Mucosa of rectum (tissue), 2 donors: ENCODE data around the gene CHMP1A.
"Not testable (repeated sequence)": the region's sequence is repeated elsewhere in the genome, so short reads cannot be mapped to it uniquely, and the experiment has no call there.

Source experiments
- H3K27ac ChIP-seq, 2 donors: one replicate each; pipeline ENCODE4 v1.7.0; 2013; ENCODE audit warnings: inconsistent platforms in 2 of 2, low read depth in 2 of 2, low read length in 2 of 2
- H3K27me3 ChIP-seq, 2 donors: one replicate each; pipeline ENCODE4 v1.7.0; 2013; ENCODE audit warnings: low read length in 2 of 2; ENCODE audit not compliant: control insufficient read depth in 2 of 2, insufficient read depth in 2 of 2
- H3K36me3 ChIP-seq, 2 donors: one replicate each; pipeline ENCODE4 v1.7.0; 2013; ENCODE audit warnings: low read length in 2 of 2; ENCODE audit not compliant: control insufficient read depth in 2 of 2, insufficient read depth in 2 of 2
- H3K4me1 ChIP-seq, 2 donors: one replicate each; pipeline ENCODE4 v1.7.0; 2013; ENCODE audit warnings: low read length in 2 of 2, mild to moderate bottlenecking in 1 of 2; ENCODE audit not compliant: control insufficient read depth in 2 of 2, insufficient read depth in 2 of 2
- H3K4me3 ChIP-seq, 2 donors: one replicate each; pipeline ENCODE4 v1.7.0; 2013; ENCODE audit warnings: low read length in 2 of 2
- H3K9ac ChIP-seq, 2 donors: one replicate each; pipeline ENCODE4 v1.7.0; 2013; ENCODE audit warnings: low read length in 2 of 2, low read depth in 1 of 2, mild to moderate bottlenecking in 1 of 2
- H3K9me3 ChIP-seq, 2 donors: one replicate each; pipeline ENCODE4 v1.7.0; 2013; ENCODE audit warnings: low read length in 2 of 2; ENCODE audit not compliant: control insufficient read depth in 2 of 2
- donor health status: healthy.
- donor health status: Normal muscosa, but diverticular disease.

The CHMP1A gene

DNA sequence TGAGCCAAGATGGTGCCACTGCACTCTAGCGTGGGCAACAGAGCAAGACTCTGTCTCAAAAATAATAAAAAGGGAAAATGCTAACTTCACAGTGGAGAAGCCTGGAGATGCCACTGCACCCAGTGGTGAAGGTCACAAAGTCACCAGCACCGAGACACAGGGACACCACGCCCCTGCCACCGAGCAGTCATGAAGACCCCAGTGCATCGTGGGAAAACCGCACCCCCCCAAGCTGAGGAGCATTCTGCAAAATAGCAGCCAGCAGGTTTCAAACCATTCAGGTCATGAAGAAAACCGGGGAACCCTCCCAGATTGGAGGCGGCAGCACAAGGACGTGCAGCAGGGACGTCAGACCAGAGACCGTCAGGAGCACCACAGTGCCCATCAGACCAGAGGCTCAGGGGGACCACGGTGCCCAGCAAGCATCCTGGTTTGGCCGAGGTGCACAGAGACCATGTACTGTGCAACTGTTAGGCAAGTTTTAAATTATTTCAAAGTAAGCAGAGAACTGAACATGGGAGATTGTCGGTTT is 13.7 kb downstream of the CHMP1A start:
- no peaks in the 10 kb centered on the region for H3K4me1 ChIP-seq

DNA sequence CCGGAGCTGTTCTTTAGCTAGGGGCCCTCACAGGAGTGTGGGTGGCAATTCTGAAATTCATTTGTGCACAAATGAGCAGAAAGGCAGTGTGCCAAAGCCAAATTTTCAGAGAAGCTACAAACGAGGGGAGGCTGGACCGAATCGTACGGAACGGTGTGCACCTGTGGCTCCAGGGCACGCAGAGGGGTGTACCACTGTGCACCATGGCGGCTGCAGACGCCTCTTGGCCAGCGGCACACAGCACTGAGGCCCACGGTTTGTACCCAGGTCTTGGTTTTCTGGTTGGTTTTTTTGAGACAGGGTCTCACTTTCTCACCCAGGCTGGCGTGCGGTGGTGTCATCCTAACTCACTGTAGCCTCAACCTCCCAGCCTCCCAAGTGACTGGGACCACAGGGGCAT is 14.9 kb downstream of the CHMP1A start:
- Histone ChIP-seq H3K27me3 (peaks cover 2 to 4% of the 10 kb centered on the region in 2 donors), H3K4me1 (no peaks in the 10 kb centered on the region), H3K4me3 (no peak overlapping the region), H3K36me3 (peaks cover 20 to 23% of the 10 kb centered on the region in 2 donors), H3K27ac (no peak overlapping the region), H3K9ac (no peak overlapping the region), H3K9me3 (no peaks in the 10 kb centered on the region)

More for the DNA sequence above, 13.7 kb downstream of the CHMP1A start:
- H3K9me3 ChIP-seq: no peaks in the 10 kb centered on the region
- H3K4me3 ChIP-seq: no peak overlapping the region
- H3K27me3 ChIP-seq: peaks cover 0 to 2% of the 10 kb centered on the region in 2 donors
- no peak overlapping the region for H3K9ac ChIP-seq
- H3K36me3 ChIP-seq: peaks cover 20 to 26% of the 10 kb centered on the region in 2 donors
- H3K27ac ChIP-seq: no peak overlapping the region

DNA sequence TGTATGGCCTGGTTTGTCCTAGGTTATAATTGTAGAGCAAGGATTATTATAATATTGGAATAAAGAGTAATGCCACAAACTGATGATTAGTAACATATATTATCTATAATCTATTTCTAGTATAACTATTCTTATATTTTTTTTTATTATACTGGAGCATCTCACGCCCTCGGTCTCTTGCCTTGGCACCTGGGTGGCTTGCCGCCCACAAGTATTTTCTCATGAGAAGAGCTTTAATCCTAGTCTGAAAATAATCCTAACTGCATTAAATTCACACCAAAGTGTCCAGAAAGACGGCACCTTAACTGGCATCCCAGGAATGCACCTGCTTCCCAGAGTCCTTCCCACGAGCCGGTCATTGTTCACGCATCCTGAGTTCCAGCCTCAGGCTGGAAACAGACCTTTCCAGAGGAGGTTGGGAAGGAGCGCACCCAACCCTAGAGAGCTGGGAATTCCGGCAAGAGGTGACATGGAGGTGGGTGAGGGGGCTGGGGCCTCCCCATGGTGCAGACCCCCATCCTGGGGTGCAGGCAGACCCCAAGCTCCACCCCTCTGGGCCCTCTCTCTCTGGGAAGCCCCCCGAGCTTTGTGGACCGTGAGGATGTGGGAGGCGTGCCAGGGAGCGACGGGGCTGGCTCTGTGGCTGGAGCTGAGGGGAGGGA is 15.9 kb downstream of the CHMP1A start:
- H3K9ac ChIP-seq: no peak overlapping the region
- no peak overlapping the region for H3K4me3 ChIP-seq
- H3K4me1 ChIP-seq: no peaks in the 10 kb centered on the region
- no peak overlapping the region for H3K27ac ChIP-seq
- H3K9me3 ChIP-seq: no peaks in the 10 kb centered on the region
- peaks cover 15 to 17% of the 10 kb centered on the region in 2 donors for H3K36me3 ChIP-seq
- H3K27me3 ChIP-seq: peaks cover 2 to 10% of the 10 kb centered on the region in 2 donors

DNA sequence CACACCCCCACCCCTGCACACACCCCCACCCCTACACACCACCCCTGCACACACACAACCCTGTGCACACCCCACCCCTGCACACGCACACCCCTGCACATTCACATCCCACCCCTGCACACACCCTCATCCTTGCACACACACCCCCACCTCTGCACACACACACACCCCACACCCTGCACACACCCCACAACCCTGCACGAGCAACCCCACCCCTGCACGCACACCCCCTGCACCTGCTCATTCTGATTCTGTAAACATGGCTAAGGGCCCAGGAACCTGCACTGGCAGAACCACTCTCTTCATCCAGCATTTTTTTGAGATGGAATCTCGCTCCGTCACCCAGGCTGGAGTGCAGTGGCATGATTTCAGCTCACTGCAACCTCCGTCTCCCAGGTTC is 18.1 kb downstream of the CHMP1A start:
- no peak overlapping the region for H3K9ac ChIP-seq
- H3K4me3 ChIP-seq: no peak overlapping the region
- no peak overlapping the region for H3K27ac ChIP-seq

DNA sequence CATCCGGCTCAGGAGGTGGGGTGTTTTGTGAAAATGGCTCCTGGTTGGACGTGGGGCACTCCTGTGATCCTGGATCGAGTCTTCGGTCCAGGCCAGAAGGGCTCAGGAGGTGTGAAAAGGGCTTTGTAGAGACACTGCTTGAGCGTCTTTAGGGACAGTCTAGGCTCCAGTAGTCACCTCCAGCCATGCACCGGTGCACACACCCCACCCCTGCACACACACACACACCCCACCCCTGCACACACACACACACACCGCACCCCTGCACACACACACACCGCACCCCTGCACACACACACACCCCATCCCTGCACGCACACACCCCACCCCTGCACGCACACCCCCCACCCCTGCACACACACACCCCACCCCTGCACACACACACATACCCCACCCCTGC is 19.1 kb downstream of the CHMP1A start:
- no peak overlapping the region for H3K4me3 ChIP-seq
- no peak overlapping the region for H3K27ac ChIP-seq
- no peaks in the 10 kb centered on the region for H3K36me3 ChIP-seq
- H3K9me3 ChIP-seq: no peaks in the 10 kb centered on the region
- H3K4me1 ChIP-seq: no peaks in the 10 kb centered on the region
- peaks cover 5 to 28% of the 10 kb centered on the region in 2 donors for H3K27me3 ChIP-seq
- H3K9ac ChIP-seq: no peak overlapping the region

More for the DNA sequence above, 18.1 kb downstream of the CHMP1A start:
- no peaks in the 10 kb centered on the region for H3K9me3 ChIP-seq
- no peaks in the 10 kb centered on the region for H3K4me1 ChIP-seq
- no peaks in the 10 kb centered on the region for H3K36me3 ChIP-seq
- peaks cover 2 to 24% of the 10 kb centered on the region in 2 donors for H3K27me3 ChIP-seq

DNA sequence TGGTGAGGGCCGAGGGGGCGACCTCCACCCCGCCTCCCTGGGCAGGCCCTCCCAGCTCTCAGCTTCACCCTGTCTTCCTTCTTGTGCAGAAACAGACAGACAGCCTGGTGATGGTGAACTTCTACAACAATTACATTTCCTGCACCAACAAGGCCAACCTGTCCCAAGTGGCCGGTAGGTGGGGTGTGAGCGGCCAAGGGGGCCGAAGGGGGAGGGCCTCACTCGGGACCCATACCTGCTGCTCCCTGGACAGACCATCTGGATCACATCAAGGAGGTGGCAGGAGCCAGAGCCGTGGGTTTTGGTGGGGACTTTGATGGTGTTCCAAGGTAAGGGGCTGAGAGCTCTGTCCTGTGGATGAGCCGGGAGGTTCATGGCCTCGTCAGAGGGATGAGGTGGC is 20.1 kb downstream of the CHMP1A start:
- Histone ChIP-seq H3K4me3 (no peak overlapping the region), H3K9ac (no peak overlapping the region)

DNA sequence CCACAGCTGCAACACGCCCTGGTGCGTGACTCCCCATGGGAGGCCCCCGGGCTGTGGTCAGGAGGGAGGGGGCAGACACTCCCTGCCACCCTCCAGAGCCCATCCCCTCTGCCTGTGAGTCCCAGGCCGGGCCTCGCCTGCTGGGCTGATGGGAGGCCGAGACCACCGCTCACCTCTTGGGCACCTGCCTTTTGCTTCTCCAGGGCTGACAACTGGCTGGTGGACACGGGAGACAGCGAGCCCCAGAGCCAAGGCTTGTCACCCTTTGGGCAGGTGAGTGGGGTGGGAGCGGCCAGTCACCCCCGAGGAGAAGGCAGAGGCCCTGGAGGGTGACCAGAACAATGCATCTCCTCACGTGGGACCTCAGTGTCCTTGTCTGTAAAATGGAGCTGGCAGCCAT is 20.8 kb downstream of the CHMP1A start:
- Histone ChIP-seq H3K27me3 (peaks cover 6 to 40% of the 10 kb centered on the region in 2 donors), H3K27ac (no peak overlapping the region), H3K9me3 (no peaks in the 10 kb centered on the region), H3K4me1 (peaks cover 3 to 10% of the 10 kb centered on the region in 2 donors), H3K9ac (no peak overlapping the region), H3K4me3 (no peak overlapping the region), H3K36me3 (no peaks in the 10 kb centered on the region)

More for the DNA sequence above, 20.1 kb downstream of the CHMP1A start:
- peaks cover 2 to 8% of the 10 kb centered on the region in 2 donors for H3K4me1 ChIP-seq
- H3K9me3 ChIP-seq: no peaks in the 10 kb centered on the region
- H3K36me3 ChIP-seq: no peaks in the 10 kb centered on the region
- no peak overlapping the region for H3K27ac ChIP-seq
- H3K27me3 ChIP-seq: peaks cover 6 to 36% of the 10 kb centered on the region in 2 donors

DNA sequence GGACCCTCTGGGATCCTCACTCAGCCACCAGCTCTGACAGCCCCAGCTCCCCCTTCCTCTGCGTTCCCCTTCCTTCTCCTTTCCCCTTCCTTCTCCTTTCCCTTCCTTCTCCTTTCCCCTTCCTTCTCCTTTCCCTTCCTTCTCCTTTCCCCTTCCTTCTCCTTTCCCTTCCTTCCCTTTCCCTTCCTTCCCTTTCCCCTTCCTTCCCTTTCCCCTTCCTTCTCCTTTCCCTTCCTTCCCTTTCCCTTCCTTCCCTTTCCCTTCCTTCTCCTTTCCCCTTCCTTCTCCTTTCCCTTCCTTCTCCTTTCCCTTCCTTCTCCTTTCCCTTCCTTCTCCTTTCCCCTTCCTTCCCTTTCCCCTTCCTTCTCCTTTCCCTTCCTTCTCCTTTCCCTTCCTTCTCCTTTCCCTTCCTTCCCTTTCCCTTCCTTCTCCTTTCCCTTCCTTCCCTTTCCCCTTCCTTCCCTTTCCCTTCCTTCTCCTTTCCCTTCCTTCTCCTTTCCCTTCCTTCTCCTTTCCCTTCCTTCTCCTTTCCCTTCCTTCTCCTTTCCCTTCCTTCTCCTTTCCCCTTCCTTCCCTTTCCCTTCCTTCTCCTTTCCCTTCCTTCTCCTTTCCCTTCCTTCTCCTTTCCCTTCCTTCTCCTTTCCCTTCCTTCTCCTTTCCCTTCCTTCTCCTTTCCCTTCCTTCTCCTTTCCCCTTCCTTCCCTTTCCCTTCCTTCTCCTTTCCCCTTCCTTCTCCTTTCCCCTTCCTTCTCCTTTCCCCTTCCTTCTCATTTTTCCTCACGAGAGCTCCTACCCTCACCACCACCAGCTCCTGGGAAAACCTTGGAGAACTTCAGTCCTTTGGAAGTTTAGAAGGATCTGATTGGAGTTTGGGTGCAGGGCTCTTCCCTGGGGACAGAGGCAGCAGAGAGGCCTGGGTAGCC is 22.8 kb downstream of the CHMP1A start:
- H3K4me1 ChIP-seq, H3K36me3 ChIP-seq, H3K9ac ChIP-seq, H3K27ac ChIP-seq, H3K4me3 ChIP-seq, H3K9me3 ChIP-seq: not testable (repeated sequence)
- peaks cover 4 to 41% of the 10 kb centered on the region in 2 donors for H3K27me3 ChIP-seq

DNA sequence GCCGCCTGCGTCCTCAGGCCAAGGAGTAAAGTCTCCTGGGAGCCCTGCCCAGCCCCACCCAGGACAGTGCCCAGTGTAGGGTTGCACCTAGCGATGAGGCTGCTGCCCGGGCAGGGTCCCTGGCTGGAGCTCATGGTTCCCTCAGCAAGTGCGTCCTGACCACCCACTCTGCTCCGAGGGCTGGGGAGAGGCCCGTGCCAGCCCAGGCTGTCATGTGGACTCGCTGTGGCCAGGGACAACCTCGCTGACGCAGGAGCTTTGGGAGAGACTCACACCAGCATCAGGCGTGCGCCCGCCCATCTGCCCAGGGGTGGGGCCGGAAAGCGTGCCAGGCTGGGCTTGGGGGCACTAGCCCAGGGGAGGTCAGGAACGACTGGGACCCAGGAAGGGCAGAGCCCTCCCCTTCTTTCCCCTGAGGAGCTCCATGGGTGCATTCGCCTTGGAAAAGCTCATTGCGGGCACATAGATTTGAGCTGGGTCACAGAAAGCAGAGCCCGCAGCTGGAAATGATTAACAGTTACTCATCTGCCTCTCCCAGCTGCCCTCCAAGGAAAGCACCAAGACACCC is 24.4 kb downstream of the CHMP1A start:
- Histone ChIP-seq H3K9ac (no peak overlapping the region), H3K36me3 (no peaks in the 10 kb centered on the region), H3K4me1 (peaks cover 3 to 10% of the 10 kb centered on the region in 2 donors), H3K27me3 (peaks cover 4 to 41% of the 10 kb centered on the region in 2 donors), H3K9me3 (no peaks in the 10 kb centered on the region), H3K27ac (no peak overlapping the region), H3K4me3 (no peak overlapping the region)
